ENCODE measurements around the gene AKT2.
A peak's percentile ranks its signal among the peaks of the same experiment; 100 is the strongest.

The AKT2 gene

DNA sequence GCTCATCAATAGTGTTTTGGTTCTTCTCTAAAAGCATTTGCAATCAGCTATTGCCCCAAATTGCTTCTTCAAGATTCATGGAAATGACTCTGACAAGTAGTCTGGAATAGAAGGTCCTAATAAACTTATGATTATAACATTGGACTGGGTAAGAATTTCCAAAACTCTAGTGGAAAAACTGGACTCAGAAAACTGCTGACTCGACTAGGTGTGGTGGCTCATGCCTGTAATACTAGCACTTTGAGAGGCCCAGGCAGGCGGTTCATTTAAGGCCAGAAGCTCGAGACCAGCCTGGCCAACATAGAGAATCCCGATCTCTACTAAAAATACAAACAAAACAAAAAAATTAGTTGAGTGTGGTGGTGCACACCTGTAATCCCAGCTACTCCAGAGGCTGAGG is 15.5 kb upstream of the AKT2 start:
- no peak for DNase-seq (ENCODE audit: low read depth)

- no peak for DNase-seq (ENCODE audit: low read depth)
Observed at GRCh38 chr19:40298026-40298425, 12.9 kb upstream of the AKT2 start.

DNA sequence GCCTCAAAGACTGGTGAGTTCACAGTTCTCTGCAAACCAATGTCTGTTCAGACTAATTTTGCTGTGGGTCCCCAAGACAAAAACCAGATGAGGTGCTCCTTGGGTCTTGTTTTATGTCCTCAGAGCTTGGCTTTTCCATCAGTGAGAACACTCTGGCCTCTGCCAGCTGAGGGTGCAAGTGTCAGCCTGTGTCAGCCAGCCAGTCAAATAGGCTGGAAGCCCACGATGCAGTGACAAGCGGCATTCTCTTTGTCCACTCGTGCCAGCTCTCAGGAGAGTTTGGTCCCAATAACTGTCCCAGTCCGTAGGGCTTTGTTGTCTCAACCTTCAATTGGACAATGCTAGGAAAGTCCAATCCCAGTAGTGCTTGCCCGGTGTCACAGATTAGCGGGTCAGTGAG is 9.4 kb upstream of the AKT2 start:
- no peak for DNase-seq (ENCODE audit: low read depth)

GRCh38 chr19:40286971-40287421 is 1.9 kb upstream of the AKT2 start:
- no peak for DNase-seq (ENCODE audit: low read depth)

- peak; percentile 20 for DNase-seq (ENCODE audit: low read depth)
Observed at GRCh38 chr19:40286235-40286970, 1.3 kb upstream of the AKT2 start.

- DNase-seq (ENCODE audit: low read depth), result peak; percentile 100
Observed at GRCh38 chr19:40285353-40286234, 449 bp upstream of the AKT2 start.

DNA sequence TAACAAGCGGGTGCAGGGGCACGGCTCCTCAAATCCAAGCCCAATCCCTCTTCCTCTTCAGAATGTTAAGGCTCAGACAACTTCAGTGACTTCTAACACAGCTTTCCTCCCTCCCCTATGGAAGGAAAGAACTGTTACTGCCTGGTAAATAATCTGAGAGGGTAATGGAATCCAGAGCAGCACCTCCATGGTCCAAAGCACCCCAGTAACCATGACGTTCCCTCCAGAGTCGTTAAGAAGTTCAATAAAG is 969 bp downstream of the AKT2 start:
- DNase-seq (ENCODE audit: low read depth), result no peak

- DNase-seq (ENCODE audit: low read depth), result peak; percentile 12
Observed at GRCh38 chr19:40283414-40284250, 1.5 kb downstream of the AKT2 start.

- DNase-seq (ENCODE audit: low read depth), result peak; percentile 70
Observed at GRCh38 chr19:40282920-40283319, 2.2 kb downstream of the AKT2 start.

DNA sequence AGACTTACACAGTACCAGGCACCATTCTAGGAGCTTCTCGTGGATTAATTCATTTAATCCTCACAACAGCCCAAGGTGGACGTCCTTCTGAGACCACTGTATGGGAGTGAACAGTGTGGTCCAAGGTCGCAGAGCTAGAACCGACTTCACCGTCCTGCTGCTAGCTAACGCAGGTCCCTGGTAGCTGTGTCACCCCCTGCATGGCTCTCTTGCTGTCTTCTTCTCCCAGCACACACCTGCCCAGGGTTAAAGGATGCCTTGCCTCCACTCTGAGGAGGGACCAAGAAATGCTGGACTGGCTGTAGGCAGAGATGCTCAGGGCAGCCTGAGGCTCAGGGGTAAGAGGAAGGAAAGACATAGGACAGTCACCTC is 3.0 kb downstream of the AKT2 start:
- DNase-seq (ENCODE audit: low read depth), result no peak

- DNase-seq (ENCODE audit: low read depth), result no peak
Observed at GRCh38 chr19:40281381-40282208, 3.5 kb downstream of the AKT2 start.

- DNase-seq (ENCODE audit: low read depth), result no peak
Observed at GRCh38 chr19:40280608-40281221, 4.4 kb downstream of the AKT2 start.

- DNase-seq (ENCODE audit: low read depth), result no peak
Observed at GRCh38 chr19:40279761-40280607, 5.2 kb downstream of the AKT2 start.

- DNase-seq (ENCODE audit: low read depth), result peak; percentile 19
Observed at GRCh38 chr19:40279120-40279551, 6.0 kb downstream of the AKT2 start.

DNA sequence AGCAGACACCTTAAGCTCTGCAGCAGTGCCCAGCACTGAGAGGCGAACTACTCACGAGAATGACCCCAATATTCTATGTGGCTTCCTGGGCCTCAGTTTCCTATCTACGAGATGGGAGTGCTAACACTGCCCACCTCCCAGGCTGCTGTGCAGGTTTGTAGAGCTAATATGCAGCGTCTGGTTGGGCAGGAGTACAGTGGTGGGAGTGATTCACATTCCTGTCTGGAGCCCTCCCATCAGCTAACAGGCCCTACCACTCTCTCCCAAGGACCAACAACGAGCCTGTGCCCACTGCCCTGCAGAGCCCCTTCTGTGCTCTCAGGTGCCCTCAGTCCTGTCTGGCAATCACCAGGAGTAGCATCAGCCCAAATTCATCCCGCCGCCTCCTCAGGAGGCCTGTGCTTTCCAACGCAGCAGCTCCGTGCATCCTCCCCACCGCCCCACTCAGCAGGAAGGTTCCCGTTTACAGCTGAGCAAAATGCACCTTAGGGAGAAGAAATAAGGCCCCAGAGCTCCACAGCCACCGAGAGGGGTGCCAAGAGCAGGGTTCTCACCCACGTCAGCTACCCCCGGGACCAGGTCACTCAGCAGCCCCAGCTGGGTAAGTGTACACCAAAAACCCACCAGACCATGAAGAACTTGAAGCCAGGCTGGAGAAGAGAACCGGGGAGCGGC is 6.6 kb downstream of the AKT2 start:
- DNase-seq (ENCODE audit: low read depth), result no peak

GRCh38 chr19:40277356-40278059 is 7.6 kb downstream of the AKT2 start:
- no peak for DNase-seq (ENCODE audit: low read depth)

DNA sequence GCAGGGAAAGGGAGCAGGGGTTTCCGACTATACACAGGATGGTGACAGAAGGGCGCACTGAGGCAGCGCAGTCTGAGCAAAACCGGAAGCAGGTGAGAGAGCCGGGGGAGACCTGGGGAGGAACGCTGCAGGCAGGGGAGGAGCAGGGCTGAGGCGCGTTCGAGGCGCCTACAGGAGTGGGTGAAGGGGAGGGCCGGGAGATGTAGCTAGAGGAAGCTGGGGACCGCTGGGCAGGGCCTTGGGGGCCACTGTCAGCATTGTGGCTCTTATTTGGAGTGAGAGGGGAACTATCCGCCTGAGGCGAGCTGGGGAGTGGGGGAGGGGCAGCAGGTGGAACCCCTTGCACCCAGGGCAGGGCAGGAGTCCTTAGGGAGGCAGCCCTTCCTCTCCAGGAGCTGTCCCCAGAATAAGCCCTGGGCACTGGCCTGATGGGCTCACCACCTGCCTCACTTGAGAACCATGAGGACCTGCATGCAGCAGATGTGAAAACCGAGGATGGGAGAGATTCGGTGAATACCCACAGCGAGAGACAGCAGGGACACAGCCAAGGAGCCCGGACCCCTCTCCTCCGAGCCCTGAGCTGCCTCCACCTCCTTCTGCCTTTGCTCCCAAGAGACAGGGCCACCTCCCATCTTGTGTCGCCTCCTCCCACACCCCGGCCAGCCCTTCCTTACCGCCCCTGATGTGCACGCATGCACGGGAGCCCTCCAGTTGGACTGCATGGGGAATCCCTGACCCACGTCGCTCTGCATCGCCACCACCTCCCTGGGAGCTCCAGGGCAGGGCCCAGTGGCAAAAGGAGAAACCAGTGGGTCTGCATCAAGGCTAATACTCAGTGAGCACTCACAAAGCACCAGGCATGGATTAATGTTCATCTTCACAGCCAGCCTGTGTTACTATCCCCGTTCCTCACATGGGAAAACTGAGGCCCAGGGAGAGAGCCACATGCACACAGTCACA is 10.3 kb downstream of the AKT2 start:
- no peak for DNase-seq (ENCODE audit: low read depth)

Data from EH (cell line).